Measurements from ENCODE around the gene GADD45B. TPM values are rescaled to one million over a fixed set of nuclear protein-coding genes. Genes with fewer than 3 reads are reported as not detected.
"Not testable (repeated sequence)": the region's sequence is repeated elsewhere in the genome, so short reads cannot be mapped to it uniquely, and the experiment has no call there.

Gene GADD45B
- total and polyA plus RNA-seq, 2 donors (not counting 1 experiment from before 2014, with no cell fraction given) = 32.5 to 61.7 TPM

DNA sequence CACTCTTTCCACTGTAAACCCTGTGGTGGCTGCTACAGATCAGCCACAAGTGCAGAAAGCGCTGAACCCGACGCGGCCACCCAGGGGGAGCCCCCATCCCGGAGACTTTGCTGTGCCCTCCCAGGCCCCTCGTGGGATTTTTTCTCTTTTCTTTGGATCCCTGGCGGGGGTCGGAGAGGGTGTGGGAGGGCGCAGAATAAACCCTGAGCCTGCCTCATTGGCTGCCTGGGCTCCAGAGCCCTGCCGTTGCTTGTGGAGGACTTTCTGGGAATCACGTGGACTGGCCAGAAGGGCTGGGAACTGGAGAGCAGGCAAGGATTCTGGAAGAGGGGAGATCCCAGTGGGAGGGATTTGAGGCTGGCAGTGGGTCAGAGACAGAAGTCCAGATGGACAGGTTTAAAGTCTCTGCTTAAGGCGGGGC lies 24.9 kb downstream of the GADD45B start:
- no peak overlapping the region for H3K27ac ChIP-seq (ENCODE audit: insufficient read depth, low read length)
- H3K4me2 ChIP-seq (ENCODE audit: extremely low read depth, insufficient read depth, low read length) = no peak overlapping the region
- no peak overlapping the region for H3K9ac ChIP-seq (ENCODE audit: insufficient read depth, low read length)
- H3K36me3 ChIP-seq (ENCODE audit: control insufficient read depth, insufficient read depth, low read length) = no peaks in the 10 kb centered on the region
- TF ChIP-seq, protein P1, sequence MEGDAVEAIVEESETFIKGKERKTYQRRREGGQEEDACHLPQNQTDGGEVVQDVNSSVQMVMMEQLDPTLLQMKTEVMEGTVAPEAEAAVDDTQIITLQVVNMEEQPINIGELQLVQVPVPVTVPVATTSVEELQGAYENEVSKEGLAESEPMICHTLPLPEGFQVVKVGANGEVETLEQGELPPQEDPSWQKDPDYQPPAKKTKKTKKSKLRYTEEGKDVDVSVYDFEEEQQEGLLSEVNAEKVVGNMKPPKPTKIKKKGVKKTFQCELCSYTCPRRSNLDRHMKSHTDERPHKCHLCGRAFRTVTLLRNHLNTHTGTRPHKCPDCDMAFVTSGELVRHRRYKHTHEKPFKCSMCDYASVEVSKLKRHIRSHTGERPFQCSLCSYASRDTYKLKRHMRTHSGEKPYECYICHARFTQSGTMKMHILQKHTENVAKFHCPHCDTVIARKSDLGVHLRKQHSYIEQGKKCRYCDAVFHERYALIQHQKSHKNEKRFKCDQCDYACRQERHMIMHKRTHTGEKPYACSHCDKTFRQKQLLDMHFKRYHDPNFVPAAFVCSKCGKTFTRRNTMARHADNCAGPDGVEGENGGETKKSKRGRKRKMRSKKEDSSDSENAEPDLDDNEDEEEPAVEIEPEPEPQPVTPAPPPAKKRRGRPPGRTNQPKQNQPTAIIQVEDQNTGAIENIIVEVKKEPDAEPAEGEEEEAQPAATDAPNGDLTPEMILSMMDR (conservative IDR thresholded peaks at IDR 0.05 in 1 of 2, IDR thresholded peaks at IDR 0.05 in 1 of 2; ENCODE audit: low read depth in 1 of 2, low read length in 2 of 2) = no peak
- no peak for TF ChIP-seq EZH2 (IDR thresholded peaks at IDR 0.05; ENCODE audit: low read length, missing control alignments)
- H3K79me2 ChIP-seq (ENCODE audit: control insufficient read depth, insufficient read depth, low read length) = no peaks in the 10 kb centered on the region
- H3K4me3 ChIP-seq (replicated peaks in 1 of 4; ENCODE audit: control extremely low read depth in 1 of 4, insufficient read depth in 1 of 4, low read depth in 3 of 4, low read length in 4 of 4) = no peak overlapping the region
- no peaks in the 10 kb centered on the region for H3K27me3 ChIP-seq (ENCODE audit: control insufficient read depth, insufficient read depth, low read length)
- DNase-seq (ENCODE audit: low read depth in 2 of 2) = no peak
- H2AFZ ChIP-seq (ENCODE audit: low read length) = no peak overlapping the region
- H3K9me3 ChIP-seq (ENCODE audit: control insufficient read depth, insufficient read depth, low read depth, low read length) = no peaks in the 10 kb centered on the region
- no peaks in the 10 kb centered on the region for H4K20me1 ChIP-seq (ENCODE audit: control insufficient read depth, extremely low read depth, insufficient read depth, low read length)
- H3K4me1 ChIP-seq (ENCODE audit: control insufficient read depth, extremely low read depth, insufficient read depth, low read length) = peaks cover 13% of the 10 kb centered on the region

DNA sequence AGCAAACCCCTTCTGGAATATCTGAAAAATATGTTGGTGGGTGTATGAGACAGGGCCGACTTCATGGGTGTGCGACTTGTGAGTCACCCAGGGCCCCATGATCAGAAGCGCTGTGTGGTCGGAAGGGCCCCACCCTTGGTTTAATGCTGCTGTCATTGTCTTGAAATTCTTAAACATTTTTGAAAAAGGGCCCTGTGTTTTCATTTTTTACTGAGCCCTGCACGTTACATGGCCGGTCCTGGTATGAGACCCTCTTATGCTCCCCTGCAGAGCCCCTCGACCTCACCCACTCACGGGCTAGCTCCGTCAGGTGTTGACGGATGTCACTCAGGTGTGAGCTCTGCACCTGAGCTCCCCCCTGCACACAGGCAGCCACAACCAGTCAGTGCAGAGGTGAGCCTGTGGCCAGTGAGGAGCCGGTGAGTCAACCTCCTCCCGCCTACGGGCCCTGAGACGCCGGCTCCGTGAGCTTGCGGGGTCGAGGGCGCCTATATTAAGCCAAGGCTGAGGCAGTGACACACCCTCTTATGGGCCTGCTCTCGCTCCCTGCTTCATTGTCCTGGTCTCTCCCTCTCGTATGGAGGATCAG lies 27.7 kb downstream of the GADD45B start:
- H3K27me3 ChIP-seq (ENCODE audit: control insufficient read depth, insufficient read depth, low read length) = no peaks in the 10 kb centered on the region
- H3K27ac ChIP-seq (ENCODE audit: insufficient read depth, low read length) = peak overlapping the region; percentile 75
- H3K79me2 ChIP-seq (ENCODE audit: control insufficient read depth, insufficient read depth, low read length) = no peaks in the 10 kb centered on the region
- no peak overlapping the region for H2AFZ ChIP-seq (ENCODE audit: low read length)
- no peak overlapping the region for H3K9ac ChIP-seq (ENCODE audit: insufficient read depth, low read length)
- H3K4me2 ChIP-seq (ENCODE audit: extremely low read depth, insufficient read depth, low read length) = peak overlapping the region; percentile 44
- H3K4me3 ChIP-seq (replicated peaks in 1 of 4; ENCODE audit: control extremely low read depth in 1 of 4, insufficient read depth in 1 of 4, low read depth in 3 of 4, low read length in 4 of 4) = no peak overlapping the region
- peak; percentile 77 to 85 for DNase-seq (ENCODE audit: low read depth in 2 of 2)
- TF ChIP-seq, protein P1 (conservative IDR thresholded peaks at IDR 0.05 in 1 of 2, IDR thresholded peaks at IDR 0.05 in 1 of 2; ENCODE audit: low read depth in 1 of 2, low read length in 2 of 2) = no peak
- TF ChIP-seq EZH2 (IDR thresholded peaks at IDR 0.05; ENCODE audit: low read length, missing control alignments) = no peak
- no peaks in the 10 kb centered on the region for H4K20me1 ChIP-seq (ENCODE audit: control insufficient read depth, extremely low read depth, insufficient read depth, low read length)
- H3K36me3 ChIP-seq (ENCODE audit: control insufficient read depth, insufficient read depth, low read length) = no peaks in the 10 kb centered on the region
- H3K4me1 ChIP-seq (ENCODE audit: control insufficient read depth, extremely low read depth, insufficient read depth, low read length) = peaks cover 10% of the 10 kb centered on the region
- H3K9me3 ChIP-seq (ENCODE audit: control insufficient read depth, insufficient read depth, low read depth, low read length) = no peaks in the 10 kb centered on the region

DNA sequence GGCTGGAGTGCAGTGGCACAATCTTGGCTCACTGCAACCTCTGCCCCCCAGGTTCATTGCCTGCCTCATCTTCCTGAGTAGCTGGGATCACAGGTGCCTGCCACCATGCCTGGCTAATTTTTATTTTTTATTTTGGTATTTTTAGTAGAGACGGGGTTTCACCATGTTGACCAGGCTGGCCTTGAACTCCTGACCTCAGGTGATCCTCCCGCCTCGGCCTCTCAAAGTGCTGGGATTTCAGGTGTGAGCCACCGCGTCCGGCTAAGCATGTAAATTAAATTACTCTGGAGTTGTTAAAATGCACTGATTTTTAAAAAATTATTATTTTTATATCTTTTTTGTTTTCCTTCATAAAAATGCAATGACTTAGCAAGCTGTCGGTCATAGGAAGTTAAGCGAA lies 30.7 kb downstream of the GADD45B start:
- not testable (repeated sequence) for H3K4me1 ChIP-seq (ENCODE audit: control insufficient read depth, extremely low read depth, insufficient read depth, low read length); H3K9me3 ChIP-seq (ENCODE audit: control insufficient read depth, insufficient read depth, low read depth, low read length); H3K79me2 ChIP-seq (ENCODE audit: control insufficient read depth, insufficient read depth, low read length); DNase-seq (ENCODE audit: low read depth in 2 of 2); H4K20me1 ChIP-seq (ENCODE audit: control insufficient read depth, extremely low read depth, insufficient read depth, low read length); H3K36me3 ChIP-seq (ENCODE audit: control insufficient read depth, insufficient read depth, low read length); H2AFZ ChIP-seq (ENCODE audit: low read length); H3K9ac ChIP-seq (ENCODE audit: insufficient read depth, low read length); H3K27me3 ChIP-seq (ENCODE audit: control insufficient read depth, insufficient read depth, low read length); H3K4me3 ChIP-seq (replicated peaks in 1 of 4; ENCODE audit: control extremely low read depth in 1 of 4, insufficient read depth in 1 of 4, low read depth in 3 of 4, low read length in 4 of 4)
- peak overlapping the region; percentile 55 for H3K4me2 ChIP-seq (ENCODE audit: extremely low read depth, insufficient read depth, low read length)
- peak overlapping the region; percentile 1 for H3K27ac ChIP-seq (ENCODE audit: insufficient read depth, low read length)

Data from fibroblast of lung (primary cell).